Activated effector memory CD4-positive, alpha-beta T cell treated with Interleukin-2 at 50 U/mL for 16 hours (primary cell): ENCODE data around the gene ZMYND8.
"Not testable (repeated sequence)": the region's sequence is repeated elsewhere in the genome, so short reads cannot be mapped to it uniquely, and the experiment has no call there.

Source experiments
- DNase-seq: peaks from one replicate; pipeline ENCODE4 v3.0.0-alpha.2; 2020

ZMYND8 gene

GRCh38 chr20:47284373-47284772, 72.1 kb downstream of the ZMYND8 start:
- DNase-seq: no peak

GRCh38 chr20:47283411-47283810, 73.1 kb downstream of the ZMYND8 start:
- no peak for DNase-seq

- no peak for DNase-seq
These were observed 73.6 kb downstream of the ZMYND8 start for GRCh38 chr20:47282864-47283263.

- DNase-seq: no peak
These were observed 75.1 kb downstream of the ZMYND8 start for GRCh38 chr20:47281376-47281775.

GRCh38 chr20:47280668-47281067, 75.8 kb downstream of the ZMYND8 start:
- DNase-seq: no peak

GRCh38 chr20:47280228-47280627, 76.3 kb downstream of the ZMYND8 start:
- no peak for DNase-seq

GRCh38 chr20:47278907-47279348, 77.6 kb downstream of the ZMYND8 start:
- DNase-seq: no peak

GRCh38 chr20:47277535-47277872, 79.0 kb downstream of the ZMYND8 start:
- DNase-seq: not testable (repeated sequence)

GRCh38 chr20:47276851-47277534, 79.5 kb downstream of the ZMYND8 start:
- no peak for DNase-seq

- no peak for DNase-seq
These were observed 80.2 kb downstream of the ZMYND8 start for GRCh38 chr20:47276251-47276650.

GRCh38 chr20:47275548-47275947, 81.0 kb downstream of the ZMYND8 start:
- DNase-seq: no peak

- DNase-seq: no peak
These were observed 81.9 kb downstream of the ZMYND8 start for GRCh38 chr20:47274401-47275108.

- DNase-seq: no peak
These were observed 82.8 kb downstream of the ZMYND8 start for GRCh38 chr20:47273591-47274235.

- no peak for DNase-seq
These were observed 83.5 kb downstream of the ZMYND8 start for GRCh38 chr20:47272893-47273590.

- DNase-seq: no peak
These were observed 85.4 kb downstream of the ZMYND8 start for GRCh38 chr20:47271046-47271615.

- no peak for DNase-seq
These were observed 87.0 kb downstream of the ZMYND8 start for GRCh38 chr20:47269309-47270165.

GRCh38 chr20:47267621-47268020, 88.9 kb downstream of the ZMYND8 start:
- DNase-seq: no peak

- DNase-seq: no peak
These were observed 89.5 kb downstream of the ZMYND8 start for GRCh38 chr20:47266847-47267515.

- DNase-seq: no peak
These were observed 90.5 kb downstream of the ZMYND8 start for GRCh38 chr20:47265984-47266383.

- no peak for DNase-seq
These were observed 91.3 kb downstream of the ZMYND8 start for GRCh38 chr20:47265214-47265613.

GRCh38 chr20:47264137-47264769, 92.2 kb downstream of the ZMYND8 start:
- DNase-seq: not testable (repeated sequence)
